ENCODE measurements around the gene NPLOC4.

NPLOC4 gene

GRCh38 chr17:81558115-81558468, 78.8 kb downstream of the NPLOC4 start:
- Histone ChIP-seq H3K4me1 (ENCODE audit: insufficient read depth, low read length) (peaks cover 15% of the 10 kb centered on the region), H3K4me2 (ENCODE audit: insufficient read depth, low read length) (no peak overlapping the region), H3K9me3 (ENCODE audit: insufficient read depth, low read length, severe bottlenecking) (no peaks in the 10 kb centered on the region), H4K20me1 (ENCODE audit: insufficient read depth, low read length) (peaks cover 18% of the 10 kb centered on the region; the same call in 1 of the 2 replicates), H3K27me3 (ENCODE audit: insufficient read depth, low read length, poor library complexity) (no peaks in the 10 kb centered on the region), H3K36me3 (ENCODE audit: insufficient read depth, low read length) (peaks cover 66% of the 10 kb centered on the region), H2AFZ (ENCODE audit: low read depth, low read length) (no peak overlapping the region), H3K4me3 (ENCODE audit: low read depth in 1 of 2, low read length in 2 of 2) (no peak overlapping the region), H3K9ac (ENCODE audit: low read depth, low read length) (no peak overlapping the region), H3K79me2 (ENCODE audit: insufficient read depth, low read length) (no peaks in the 10 kb centered on the region), H3K27ac (ENCODE audit: low read length) (no peak overlapping the region)
- DNase-seq (no peak), ATAC-seq (ENCODE audit: insufficient read depth, low read depth) (no peak)
- TF ChIP-seq CTCF (IDR thresholded peaks at IDR 0.05; ENCODE audit: borderline replicate concordance, extremely low read depth, low read length, poor library complexity, severe bottlenecking) = no peak

GRCh38 chr17:81557276-81558114, 79.4 kb downstream of the NPLOC4 start:
- H3K4me3 ChIP-seq (ENCODE audit: low read depth in 1 of 2, low read length in 2 of 2) = no peak overlapping the region
- ATAC-seq (ENCODE audit: insufficient read depth, low read depth) = no peak
- no peak overlapping the region for H3K9ac ChIP-seq (ENCODE audit: low read depth, low read length)
- H3K79me2 ChIP-seq (ENCODE audit: insufficient read depth, low read length) = peaks cover 4% of the 10 kb centered on the region
- no peak for TF ChIP-seq CTCF (IDR thresholded peaks at IDR 0.05; ENCODE audit: borderline replicate concordance, extremely low read depth, low read length, poor library complexity, severe bottlenecking)
- TF ChIP-seq EZH2 (IDR thresholded peaks at IDR 0.05; ENCODE audit: borderline replicate concordance, low read depth, low read length, severe bottlenecking) = no peak
- H3K4me1 ChIP-seq (ENCODE audit: insufficient read depth, low read length) = peaks cover 17% of the 10 kb centered on the region
- no peak overlapping the region for H2AFZ ChIP-seq (ENCODE audit: low read depth, low read length)
- peaks cover 18% of the 10 kb centered on the region; the same call in 1 of the 2 replicates for H4K20me1 ChIP-seq (ENCODE audit: insufficient read depth, low read length)
- no peak for DNase-seq
- no peaks in the 10 kb centered on the region for H3K9me3 ChIP-seq (ENCODE audit: insufficient read depth, low read length, severe bottlenecking)
- no peak overlapping the region for H3K27ac ChIP-seq (ENCODE audit: low read length)
- H3K4me2 ChIP-seq (ENCODE audit: insufficient read depth, low read length) = no peak overlapping the region
- peaks cover 60% of the 10 kb centered on the region for H3K36me3 ChIP-seq (ENCODE audit: insufficient read depth, low read length)
- H3K27me3 ChIP-seq (ENCODE audit: insufficient read depth, low read length, poor library complexity) = no peaks in the 10 kb centered on the region

DNA sequence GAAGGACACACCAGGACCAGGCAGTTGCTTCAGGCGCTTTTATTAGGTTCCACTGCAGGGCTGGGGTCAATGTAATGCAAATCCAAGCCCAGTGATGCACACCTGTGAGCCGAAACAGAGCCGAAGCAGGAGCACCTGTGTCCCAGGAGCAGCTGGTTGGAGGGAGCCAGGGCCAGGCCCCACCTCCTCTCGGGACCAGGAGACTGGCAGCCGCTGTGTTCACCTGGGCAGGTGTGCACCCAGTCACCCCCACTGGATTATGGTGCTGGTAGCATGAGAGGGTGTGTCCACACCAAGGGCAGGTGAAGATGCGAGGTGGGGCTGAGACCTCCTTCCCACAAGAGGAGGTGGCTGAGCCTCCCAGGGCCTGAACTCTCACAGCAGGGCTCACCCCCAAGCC, 80.0 kb downstream of the NPLOC4 start:
- H3K4me3 ChIP-seq (ENCODE audit: low read depth in 1 of 2, low read length in 2 of 2) = no peak overlapping the region
- no peak overlapping the region for H3K4me2 ChIP-seq (ENCODE audit: insufficient read depth, low read length)
- no peak overlapping the region for H3K27ac ChIP-seq (ENCODE audit: low read length)
- no peak overlapping the region for H2AFZ ChIP-seq (ENCODE audit: low read depth, low read length)
- no peaks in the 10 kb centered on the region for H3K9me3 ChIP-seq (ENCODE audit: insufficient read depth, low read length, severe bottlenecking)
- TF ChIP-seq CTCF (IDR thresholded peaks at IDR 0.05; ENCODE audit: borderline replicate concordance, extremely low read depth, low read length, poor library complexity, severe bottlenecking) = no peak
- no peak for TF ChIP-seq EZH2 (IDR thresholded peaks at IDR 0.05; ENCODE audit: borderline replicate concordance, low read depth, low read length, severe bottlenecking)
- H3K9ac ChIP-seq (ENCODE audit: low read depth, low read length) = no peak overlapping the region
- H3K36me3 ChIP-seq (ENCODE audit: insufficient read depth, low read length) = peaks cover 56% of the 10 kb centered on the region
- peaks cover 18% of the 10 kb centered on the region; the same call in 1 of the 2 replicates for H4K20me1 ChIP-seq (ENCODE audit: insufficient read depth, low read length)
- no peaks in the 10 kb centered on the region for H3K27me3 ChIP-seq (ENCODE audit: insufficient read depth, low read length, poor library complexity)
- peaks cover 17% of the 10 kb centered on the region for H3K4me1 ChIP-seq (ENCODE audit: insufficient read depth, low read length)
- ATAC-seq (ENCODE audit: insufficient read depth, low read depth) = no peak
- DNase-seq = no peak
- peaks cover 10% of the 10 kb centered on the region for H3K79me2 ChIP-seq (ENCODE audit: insufficient read depth, low read length)

Data from DND-41 (cell line).